Measurements from ENCODE around the gene HHAT. TPM values are rescaled to one million over a fixed set of nuclear protein-coding genes. Genes with fewer than 3 reads are reported as not detected.
A peak's percentile ranks its signal among the peaks of the same experiment; 100 is the strongest.

HHAT gene
- total and polyA plus RNA-seq, 2 of the 13 experiments (the other 11 are each of a cell fraction or from before 2014, with no cell fraction given), result 2.6 to 4.9 TPM

DNA sequence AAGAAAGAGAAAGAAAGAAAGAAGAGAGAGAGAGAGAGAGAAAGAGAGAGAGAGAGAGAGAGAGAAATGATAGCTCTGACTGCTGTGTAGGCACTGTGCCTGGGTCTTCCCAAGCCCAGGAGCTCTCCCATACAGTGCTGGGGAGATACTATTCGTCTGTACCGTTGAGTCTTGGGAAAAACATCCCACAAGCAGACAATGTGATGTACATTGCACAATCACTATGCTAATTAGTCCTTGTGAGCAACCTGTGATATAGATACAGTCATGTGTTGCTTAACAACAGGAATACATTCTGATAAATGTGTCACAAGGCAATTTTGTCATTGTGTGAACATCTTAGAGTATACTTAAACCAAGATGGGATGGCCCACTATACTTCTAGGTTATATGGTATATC is 381.0 kb downstream of the HHAT start:
- Histone ChIP-seq H3K9me3 (ENCODE audit: low read length) (no peaks in the 10 kb centered on the region), H3K4me2 (ENCODE audit: low read depth, low read length) (no peak overlapping the region), H3K9ac (ENCODE audit: insufficient read depth, low read depth, low read length) (no peak overlapping the region), H3K27me3 (ENCODE audit: control insufficient read depth in 1 of 2, insufficient read depth in 2 of 2, low read length in 2 of 2) (no peaks in the 10 kb centered on the region), H3K79me2 (ENCODE audit: insufficient read depth, low read length) (no peaks in the 10 kb centered on the region), H3K36me3 (replicated peaks in 1 of 2; ENCODE audit: control insufficient read depth in 1 of 2, insufficient read depth in 2 of 2, low read length in 2 of 2) (no peaks in the 10 kb centered on the region), H3K4me3 (replicated peaks in 1 of 3; ENCODE audit: insufficient read depth in 1 of 3, low read depth in 2 of 3, low read length in 3 of 3) (no peak overlapping the region), H4K20me1 (ENCODE audit: insufficient read depth, low read length) (no peaks in the 10 kb centered on the region), H2AFZ (ENCODE audit: low read length) (no peak overlapping the region), H3K4me1 (ENCODE audit: insufficient read depth, low read length) (no peaks in the 10 kb centered on the region), H3K27ac (ENCODE audit: extremely low read length, insufficient read depth, low read length) (no peak overlapping the region)
- DNase-seq (ENCODE audit: low spot score) (no peak), ATAC-seq (no peak), FAIRE-seq (no peak)
- intact Hi-C loops (cut with micrococcal nuclease; ENCODE audit: unreplicated experiment) (no loop called here), in situ Hi-C loops (cut with HindIII; ENCODE audit: extremely low pct_ligation_motif_present, low pct_unique_long_range_greater_than_20kb) (loop anchor here (10.0 kb wide), 1 partner anchor 425 kb away; the partner anchor contains the start of gene KCNH1)
- ChIA-PET CTCF (ENCODE audit: low intra/inter-chr PET ratio, low total read pairs) (no interaction called here), POLR2A (no interaction called here)
- BruUV-seq (replicated peaks), result no TSS peak
- TF ChIP-seq HMG20B (CRISPR knock-in tag; conservative IDR thresholded peaks at IDR 0.05) (no peak), SMARCE1 (IDR thresholded peaks at IDR 0.05; ENCODE audit: borderline replicate concordance) (no peak), REXO4 (CRISPR knock-in tag; IDR thresholded peaks at IDR 0.05; ENCODE audit: borderline replicate concordance) (no peak), DPF2 (CRISPR knock-in tag; IDR thresholded peaks at IDR 0.05; ENCODE audit: borderline replicate concordance, low read depth) (no peak), CEBPB (IDR thresholded peaks at IDR 0.05; ENCODE audit: borderline replicate concordance, low read depth, low read length) (peak; percentile 73; the same call in 1 of the 2 replicates)
- TF ChIP-seq, protein P1, sequence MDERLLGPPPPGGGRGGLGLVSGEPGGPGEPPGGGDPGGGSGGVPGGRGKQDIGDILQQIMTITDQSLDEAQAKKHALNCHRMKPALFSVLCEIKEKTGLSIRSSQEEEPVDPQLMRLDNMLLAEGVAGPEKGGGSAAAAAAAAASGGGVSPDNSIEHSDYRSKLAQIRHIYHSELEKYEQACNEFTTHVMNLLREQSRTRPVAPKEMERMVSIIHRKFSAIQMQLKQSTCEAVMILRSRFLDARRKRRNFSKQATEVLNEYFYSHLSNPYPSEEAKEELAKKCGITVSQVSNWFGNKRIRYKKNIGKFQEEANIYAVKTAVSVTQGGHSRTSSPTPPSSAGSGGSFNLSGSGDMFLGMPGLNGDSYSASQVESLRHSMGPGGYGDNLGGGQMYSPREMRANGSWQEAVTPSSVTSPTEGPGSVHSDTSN (CRISPR knock-in tag; IDR thresholded peaks at IDR 0.05), result no peak
- TF ChIP-seq, protein P2, sequence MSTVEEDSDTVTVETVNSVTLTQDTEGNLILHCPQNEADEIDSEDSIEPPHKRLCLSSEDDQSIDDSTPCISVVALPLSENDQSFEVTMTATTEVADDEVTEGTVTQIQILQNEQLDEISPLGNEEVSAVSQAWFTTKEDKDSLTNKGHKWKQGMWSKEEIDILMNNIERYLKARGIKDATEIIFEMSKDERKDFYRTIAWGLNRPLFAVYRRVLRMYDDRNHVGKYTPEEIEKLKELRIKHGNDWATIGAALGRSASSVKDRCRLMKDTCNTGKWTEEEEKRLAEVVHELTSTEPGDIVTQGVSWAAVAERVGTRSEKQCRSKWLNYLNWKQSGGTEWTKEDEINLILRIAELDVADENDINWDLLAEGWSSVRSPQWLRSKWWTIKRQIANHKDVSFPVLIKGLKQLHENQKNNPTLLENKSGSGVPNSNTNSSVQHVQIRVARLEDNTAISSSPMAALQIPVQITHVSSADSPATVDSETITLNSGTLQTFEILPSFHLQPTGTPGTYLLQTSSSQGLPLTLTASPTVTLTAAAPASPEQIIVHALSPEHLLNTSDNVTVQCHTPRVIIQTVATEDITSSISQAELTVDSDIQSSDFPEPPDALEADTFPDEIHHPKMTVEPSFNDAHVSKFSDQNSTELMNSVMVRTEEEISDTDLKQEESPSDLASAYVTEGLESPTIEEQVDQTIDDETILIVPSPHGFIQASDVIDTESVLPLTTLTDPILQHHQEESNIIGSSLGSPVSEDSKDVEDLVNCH (CRISPR knock-in tag; IDR thresholded peaks at IDR 0.05), result no peak
- TF ChIP-seq, protein P3, sequence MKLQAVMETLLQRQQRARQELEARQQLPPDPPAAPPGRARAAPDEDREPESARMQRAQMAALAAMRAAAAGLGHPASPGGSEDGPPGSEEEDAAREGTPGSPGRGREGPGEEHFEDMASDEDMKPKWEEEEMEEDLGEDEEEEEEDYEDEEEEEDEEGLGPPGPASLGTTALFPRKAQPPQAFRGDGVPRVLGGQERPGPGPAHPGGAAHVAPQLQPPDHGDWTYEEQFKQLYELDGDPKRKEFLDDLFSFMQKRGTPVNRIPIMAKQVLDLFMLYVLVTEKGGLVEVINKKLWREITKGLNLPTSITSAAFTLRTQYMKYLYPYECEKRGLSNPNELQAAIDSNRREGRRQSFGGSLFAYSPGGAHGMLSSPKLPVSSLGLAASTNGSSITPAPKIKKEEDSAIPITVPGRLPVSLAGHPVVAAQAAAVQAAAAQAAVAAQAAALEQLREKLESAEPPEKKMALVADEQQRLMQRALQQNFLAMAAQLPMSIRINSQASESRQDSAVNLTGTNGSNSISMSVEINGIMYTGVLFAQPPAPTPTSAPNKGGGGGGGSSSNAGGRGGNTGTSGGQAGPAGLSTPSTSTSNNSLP (IDR thresholded peaks at IDR 0.05; ENCODE audit: low read depth, low read length), result no peak
- WGBS (ENCODE audit: low lambda C conversion rate), result 0% methylated on average over 2 of the region's 2 CpGs
